Transverse colon (tissue), 4 donors: Measurements from ENCODE around the gene CTPS1. TPM values are rescaled to one million over a fixed set of nuclear protein-coding genes. Genes with fewer than 3 reads are reported as not detected.

Source experiments
- DNase-seq: peaks from one replicate; pipeline ENCODE4 v3.0.0-alpha.2; 2019
- H3K27ac ChIP-seq, 4 donors: fragments of 200-600 bp; sonication (generic); 2 replicates each; pipeline ENCODE4 v1.5.1; 2016 to 2018; ENCODE audit warnings: inconsistent platforms in 4 of 4
- H3K27me3 ChIP-seq: fragments of 200-600 bp; sonication (generic); 2 replicates; pipeline ENCODE4 v1.5.1; 2017; ENCODE audit warnings: inconsistent platforms
- H3K36me3 ChIP-seq, 4 donors: fragments of 200-600 bp; sonication (generic); 2 replicates each; pipeline ENCODE4 v1.5.1; 2017 to 2019; ENCODE audit warnings: inconsistent platforms in 4 of 4
- H3K4me1 ChIP-seq, 4 donors: fragments of 200-600 bp; sonication (generic); 2 replicates each; pipeline ENCODE4 v1.5.1; 2017 to 2020; ENCODE audit warnings: inconsistent platforms in 4 of 4
- H3K4me3 ChIP-seq, 4 donors: fragments of 200-600 bp; sonication (generic); 1 replicate in 1 of 4; 2 replicates in 3 of 4; pipeline versions ENCODE4 v1.5.1 to v1.6.1; 2017 to 2019; ENCODE audit warnings: inconsistent platforms in 4 of 4
- H3K9me3 ChIP-seq, 2 donors: fragments of 200-600 bp; sonication (generic); 2 replicates each; pipeline ENCODE4 v1.5.1; 2017 to 2019; ENCODE audit warnings: inconsistent platforms in 2 of 2
- CTCF ChIP-seq, 5 experiments: fragments of 200-600 bp in 3 of 5; fragments of 450-650 bp in 2 of 5; sonication (generic) in 3 of 5; IDR thresholded peaks; 1 replicate in 2 of 5; 2 replicates in 3 of 5; pipeline ENCODE4 v1.5.1; 2016 to 2017; ENCODE audit warnings: antibody characterized with exemption in 5 of 5, inconsistent platforms in 3 of 5, mild to moderate bottlenecking in 2 of 5, moderate library complexity in 1 of 5
- EP300 ChIP-seq: sonication (generic); formaldehyde crosslinking; IDR thresholded peaks from one replicate; pipeline ENCODE4 v1.6.1; 2017; ENCODE audit warnings: antibody characterized with exemption, low read depth
- POLR2A ChIP-seq: fragments of 450-650 bp; IDR thresholded peaks from one replicate; pipeline ENCODE4 v1.6.1; 2016; ENCODE audit warnings: antibody characterized with exemption, mild to moderate bottlenecking, moderate library complexity
- POLR2AphosphoS5 ChIP-seq, 3 donors: sonication (generic); formaldehyde crosslinking; IDR thresholded peaks; one replicate each; pipeline ENCODE4 v1.6.1; 2016; ENCODE audit warnings: antibody characterized with exemption in 3 of 3
- WGBS, 2 donors: methylation state at CpG; one replicate each; pipeline ENCODE4 v1.1.5; 2018; ENCODE audit warnings: low coverage in 1 of 2; 5-methylcytosine and 5-hydroxymethylcytosine counted together
- in situ Hi-C, 4 donors: fragments of 200-750 bp; cut with MboI; loops; one replicate each; pipeline versions ENCODE4 v1.15.0 to v1.15.1; 2017; ENCODE audit warnings: low sequenced_read_pairs in 3 of 4, low pct_ligation_motif_present in 1 of 4, low pct_unique_long_range_greater_than_20kb in 1 of 4
- intact Hi-C: fragments of 100-400 bp; cut with DNase I; formaldehyde crosslinking; loops from one replicate; pipeline ENCODE4 v1.15.1; 2023; ENCODE audit warnings: low total_unique reads
- total RNA-seq, 4 donors: library from RNA; depleted of rRNA; stranded (reverse); fragments of >200 nt; gene quantifications; one replicate each; pipeline ENCODE4 v1.1.0, GENCODE V29; 2016

CTPS1 gene
- total RNA-seq, 4 donors from 2014 or later: 6.3 to 32.2 (median 19.7) TPM

GRCh38 chr1:41018018-41018410, 38.5 kb downstream of the CTPS1 start:
- Histone ChIP-seq H3K4me3 (no peak overlapping the region), H3K36me3 (no peaks in the 10 kb centered on the region), H3K27ac (no peak overlapping the region), H3K9me3 (no peaks in the 10 kb centered on the region), H3K4me1 (peaks cover 0 to 7% (median 3%) of the 10 kb centered on the region in 4 donors), H3K27me3 (no peaks in the 10 kb centered on the region)
- TF ChIP-seq POLR2AphosphoS5 (IDR thresholded peaks at IDR 0.05) (no peak), EP300 (no peak), POLR2A (no peak), CTCF (IDR thresholded peaks at IDR 0.05) (no peak)
- no peak for DNase-seq
- in situ Hi-C loops (no loop called here), intact Hi-C loops (no loop called here)
- WGBS, 2 donors: 92% methylated on average over 6 of the region's 8 CpGs; no CpG with 5 or more reads in 1 of the 2 donors

- DNase-seq: no peak
- Histone ChIP-seq H3K27me3 (no peaks in the 10 kb centered on the region), H3K9me3 (no peaks in the 10 kb centered on the region), H3K27ac (no peak overlapping the region), H3K4me3 (no peak overlapping the region), H3K4me1 (peaks cover 0 to 7% (median 3%) of the 10 kb centered on the region in 4 donors), H3K36me3 (no peaks in the 10 kb centered on the region)
- 71% methylated on average over 2 of the region's 2 CpGs; no CpG with 5 or more reads in 1 of the 2 donors for WGBS, 2 donors
- TF ChIP-seq POLR2AphosphoS5 (IDR thresholded peaks at IDR 0.05) (no peak), EP300 (no peak), CTCF (IDR thresholded peaks at IDR 0.05) (no peak), POLR2A (no peak)
- in situ Hi-C loops (no loop called here), intact Hi-C loops (no loop called here)
These were observed 39.9 kb downstream of the CTPS1 start for GRCh38 chr1:41019353-41019745.

- DNase-seq: no peak
- no peak overlapping the region for H3K27ac ChIP-seq
- H3K4me3 ChIP-seq: no peak overlapping the region
- no peaks in the 10 kb centered on the region for H3K9me3 ChIP-seq
- no peaks in the 10 kb centered on the region for H3K27me3 ChIP-seq
- in situ Hi-C loops: no loop called here
- intact Hi-C loops: no loop called here
- 91% methylated on average over 17 of the region's 17 CpGs; no CpG with 5 or more reads in 1 of the 2 donors for WGBS, 2 donors
- H3K4me1 ChIP-seq: peaks cover 0 to 7% (median 3%) of the 10 kb centered on the region in 4 donors
- no peaks in the 10 kb centered on the region for H3K36me3 ChIP-seq
- TF ChIP-seq POLR2AphosphoS5 (IDR thresholded peaks at IDR 0.05): no peak
- no peak for TF ChIP-seq POLR2A
- TF ChIP-seq EP300: no peak
- TF ChIP-seq CTCF (IDR thresholded peaks at IDR 0.05): no peak
These were observed 40.6 kb downstream of the CTPS1 start for GRCh38 chr1:41020109-41020576.

- DNase-seq: peak; percentile 24
- Histone ChIP-seq H3K27me3 (no peaks in the 10 kb centered on the region), H3K36me3 (no peaks in the 10 kb centered on the region), H3K4me3 (no peak overlapping the region), H3K9me3 (no peaks in the 10 kb centered on the region), H3K27ac (peak overlapping the region in 1 of 4 donors; percentile 30), H3K4me1 (peaks cover 0 to 7% (median 3%) of the 10 kb centered on the region in 4 donors)
- WGBS, 2 donors: 51% methylated on average over 3 of the region's 3 CpGs; no CpG with 5 or more reads in 1 of the 2 donors
- TF ChIP-seq CTCF (IDR thresholded peaks at IDR 0.05): no peak
- TF ChIP-seq POLR2AphosphoS5 (IDR thresholded peaks at IDR 0.05): no peak
- no peak for TF ChIP-seq POLR2A
- no peak for TF ChIP-seq EP300
- in situ Hi-C loops (no loop called here), intact Hi-C loops (no loop called here)
These were observed 41.2 kb downstream of the CTPS1 start for GRCh38 chr1:41020654-41021053.
